WERI-Rb-1 (cell line): ENCODE data around the gene CTAG1A.
A peak's percentile ranks its signal among the peaks of the same experiment; 100 is the strongest.

Source experiments
- DNase-seq: peaks from one replicate; pipeline ENCODE4 v3.0.0-alpha.2; 2020
- H3K27ac ChIP-seq: fragments of 250-450 bp; sonication (Bioruptor Pico); 2 replicates; pipeline ENCODE4 v1.5.1; 2020; ENCODE audit warnings: mild to moderate bottlenecking, moderate library complexity
- H3K27me3 ChIP-seq: fragments of 250-450 bp; sonication (Bioruptor Pico); 2 replicates; pipeline ENCODE4 v1.5.1; 2021; ENCODE audit warnings: mild to moderate bottlenecking, low read depth, moderate library complexity; ENCODE audit not compliant: insufficient read depth, severe bottlenecking
- H3K36me3 ChIP-seq: fragments of 250-450 bp; sonication (Bioruptor Pico); 2 replicates; pipeline ENCODE4 v1.5.1; 2020; ENCODE audit warnings: mild to moderate bottlenecking, moderate library complexity
- H3K4me3 ChIP-seq: 2 replicates; pipeline ENCODE4 v1.5.1; 2011; ENCODE audit warnings: low read depth, mild to moderate bottlenecking, control low read depth, low read length
- H3K9me3 ChIP-seq: fragments of 250-450 bp; sonication (Bioruptor Pico); 2 replicates; pipeline ENCODE4 v1.5.1; 2021; ENCODE audit warnings: mild to moderate bottlenecking, moderate library complexity; ENCODE audit not compliant: severe bottlenecking
- TF ChIP-seq, protein P1 (sequence below): IDR thresholded peaks from 2 replicates; pipeline ENCODE4 v1.5.1; 2011; ENCODE audit warnings: low read depth, mild to moderate bottlenecking, control low read depth, inconsistent platforms, low read length

CTAG1A gene

DNA sequence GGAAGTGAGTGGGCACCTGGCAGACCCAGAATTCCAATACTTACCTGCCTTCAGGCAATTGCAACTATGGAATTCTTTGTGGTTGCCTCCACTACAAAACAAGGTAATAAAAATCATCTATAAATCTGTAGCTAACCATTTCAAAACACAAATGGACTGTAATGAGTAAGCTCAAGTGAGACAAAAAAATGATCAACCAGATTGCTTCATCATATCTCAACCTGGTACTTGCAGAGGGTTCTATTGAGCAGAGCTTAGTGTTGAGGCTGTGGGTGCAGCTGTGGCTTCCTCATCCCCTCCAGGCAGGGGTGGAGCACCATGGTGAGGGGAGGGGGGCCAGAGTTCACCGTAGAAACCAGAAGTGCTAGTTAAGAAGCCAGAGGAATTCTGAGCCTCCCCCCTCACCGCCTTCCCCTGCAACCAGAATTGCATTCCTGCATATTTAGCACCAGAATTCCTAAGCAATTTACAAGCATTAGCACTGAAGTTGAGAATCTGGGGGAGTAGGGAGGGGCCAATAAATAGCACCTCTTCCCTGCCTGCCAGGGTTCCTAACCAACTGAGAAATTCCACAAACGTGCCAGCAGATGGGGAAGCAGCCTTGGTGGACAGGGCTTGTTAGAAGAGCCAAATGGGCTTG lies 11.5 kb downstream of the CTAG1A start:
- Histone ChIP-seq H3K27ac (no peak overlapping the region), H3K27me3 (peaks cover 16% of the 10 kb centered on the region)
- DNase-seq, result peak; percentile 20

GRCh38 chrX:154597221-154597620 lies 12.3 kb downstream of the CTAG1A start:
- Histone ChIP-seq H3K9me3 (peaks cover 9% of the 10 kb centered on the region), H3K27ac (no peak overlapping the region), H3K27me3 (peaks cover 16% of the 10 kb centered on the region), H3K36me3 (no peaks in the 10 kb centered on the region), H3K4me3 (no peak overlapping the region)
- TF ChIP-seq, protein P1, sequence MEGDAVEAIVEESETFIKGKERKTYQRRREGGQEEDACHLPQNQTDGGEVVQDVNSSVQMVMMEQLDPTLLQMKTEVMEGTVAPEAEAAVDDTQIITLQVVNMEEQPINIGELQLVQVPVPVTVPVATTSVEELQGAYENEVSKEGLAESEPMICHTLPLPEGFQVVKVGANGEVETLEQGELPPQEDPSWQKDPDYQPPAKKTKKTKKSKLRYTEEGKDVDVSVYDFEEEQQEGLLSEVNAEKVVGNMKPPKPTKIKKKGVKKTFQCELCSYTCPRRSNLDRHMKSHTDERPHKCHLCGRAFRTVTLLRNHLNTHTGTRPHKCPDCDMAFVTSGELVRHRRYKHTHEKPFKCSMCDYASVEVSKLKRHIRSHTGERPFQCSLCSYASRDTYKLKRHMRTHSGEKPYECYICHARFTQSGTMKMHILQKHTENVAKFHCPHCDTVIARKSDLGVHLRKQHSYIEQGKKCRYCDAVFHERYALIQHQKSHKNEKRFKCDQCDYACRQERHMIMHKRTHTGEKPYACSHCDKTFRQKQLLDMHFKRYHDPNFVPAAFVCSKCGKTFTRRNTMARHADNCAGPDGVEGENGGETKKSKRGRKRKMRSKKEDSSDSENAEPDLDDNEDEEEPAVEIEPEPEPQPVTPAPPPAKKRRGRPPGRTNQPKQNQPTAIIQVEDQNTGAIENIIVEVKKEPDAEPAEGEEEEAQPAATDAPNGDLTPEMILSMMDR, result no peak
- DNase-seq, result peak; percentile 6

More for the DNA sequence above, 11.5 kb downstream of the CTAG1A start:
- no peaks in the 10 kb centered on the region for H3K36me3 ChIP-seq
- H3K9me3 ChIP-seq, result peaks cover 9% of the 10 kb centered on the region
- no peak overlapping the region for H3K4me3 ChIP-seq
- TF ChIP-seq, protein P1, result 0 out of 2 replicates have a peak, but pooled peaks have one; percentile 20

DNA sequence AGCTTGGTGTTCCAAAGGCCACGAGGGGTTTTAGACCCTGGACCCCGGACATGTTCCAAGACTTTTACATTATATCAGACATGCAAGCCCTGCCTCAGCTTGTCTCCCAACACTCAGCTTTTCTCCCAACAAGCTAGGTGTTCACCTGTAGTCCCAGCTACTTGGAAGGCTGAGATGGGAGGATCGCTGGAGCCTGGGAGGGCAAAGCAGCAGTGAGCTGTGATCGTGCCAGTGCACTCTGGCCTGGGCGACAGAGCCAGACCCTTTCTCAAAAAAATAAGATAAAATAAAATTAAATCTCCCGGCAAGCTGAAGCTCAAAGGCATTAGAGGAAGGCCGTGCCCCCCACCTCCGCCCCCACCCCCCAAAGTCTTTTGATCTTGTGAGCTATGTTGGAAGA lies 13.7 kb downstream of the CTAG1A start:
- Histone ChIP-seq H3K27me3 (peaks cover 14% of the 10 kb centered on the region), H3K4me3 (no peak overlapping the region), H3K9me3 (peaks cover 4% of the 10 kb centered on the region), H3K27ac (peak overlapping the region; percentile 43; the same call in 1 of the 2 replicates), H3K36me3 (no peaks in the 10 kb centered on the region)
- TF ChIP-seq, protein P1, result no peak
- DNase-seq, result no peak

GRCh38 chrX:154599531-154599930 lies 14.6 kb downstream of the CTAG1A start:
- Histone ChIP-seq H3K36me3 (no peaks in the 10 kb centered on the region), H3K27me3 (peaks cover 14% of the 10 kb centered on the region), H3K9me3 (peaks cover 4% of the 10 kb centered on the region), H3K27ac (no peak overlapping the region), H3K4me3 (no peak overlapping the region)
- TF ChIP-seq, protein P1, result no peak
- peak; percentile 9 for DNase-seq

DNA sequence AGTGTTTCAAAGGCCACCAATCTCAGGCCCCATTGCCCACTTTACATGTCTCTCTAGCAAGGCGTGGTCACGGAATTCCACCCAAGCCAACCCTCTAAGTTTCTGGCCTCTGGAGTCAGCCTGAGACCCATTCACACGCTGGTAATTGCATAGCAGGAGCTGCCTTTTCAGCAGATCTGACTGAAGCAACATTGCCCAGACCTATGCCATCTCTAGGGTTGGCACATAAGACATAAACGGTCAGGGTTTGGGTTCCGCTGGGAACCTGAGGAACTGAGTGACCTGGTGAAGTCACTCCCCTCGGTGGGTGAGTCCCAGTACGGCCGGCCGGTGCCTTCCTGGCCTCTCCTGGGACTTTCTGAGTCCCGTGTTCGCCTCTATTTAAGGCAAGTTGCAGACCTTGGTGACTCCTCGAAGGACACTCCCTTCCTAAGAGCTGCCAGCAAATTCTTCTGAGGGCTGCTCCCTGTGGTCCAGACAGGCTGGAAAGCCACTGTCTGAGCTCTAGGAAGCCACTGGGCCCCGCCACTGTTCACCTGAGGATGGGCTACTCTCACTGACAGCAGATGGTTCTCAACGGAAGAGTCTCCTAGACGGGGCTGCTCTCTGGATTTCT lies 15.9 kb downstream of the CTAG1A start:
- H3K4me3 ChIP-seq, result no peak overlapping the region
- DNase-seq, result peak; percentile 56
- H3K27me3 ChIP-seq, result peaks cover 11% of the 10 kb centered on the region
- TF ChIP-seq, protein P1, result no peak
- H3K27ac ChIP-seq, result 0 out of 2 replicates have a peak overlapping the region, but pooled peaks have one; percentile 18
- H3K9me3 ChIP-seq, result peaks cover 4% of the 10 kb centered on the region
- no peaks in the 10 kb centered on the region for H3K36me3 ChIP-seq
